ENCODE measurements around the gene CES3.

Gene CES3

GRCh38 chr16:66961065-66961744 is at the start of gene CES3:
CES3 (plus strand) TSS chr16:66961266; CDS start chr16:66961308, 42 bp downstream.
- DNase-seq: peak; percentile 66

DNA sequence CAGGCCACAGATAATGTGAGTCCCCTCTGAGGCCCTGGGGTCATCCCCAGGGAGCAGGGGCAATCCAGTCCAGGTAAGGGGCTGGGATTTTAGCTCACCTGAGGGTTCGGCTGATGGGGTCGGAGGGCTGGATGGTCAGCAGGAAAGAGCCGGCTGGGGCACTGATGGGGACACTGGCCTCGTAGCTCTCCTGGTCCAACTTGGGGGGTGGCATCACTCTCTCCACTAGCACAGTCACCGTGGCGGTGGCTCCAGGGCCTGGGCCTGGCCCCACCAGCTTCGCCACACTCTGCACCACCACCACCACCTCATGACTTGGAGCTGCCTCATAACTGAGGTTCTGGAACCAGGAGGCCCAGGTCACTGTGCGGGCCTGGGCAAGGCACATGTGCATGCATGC is 49.3 kb upstream of the CES3 start:
- DNase-seq: no peak

DNA sequence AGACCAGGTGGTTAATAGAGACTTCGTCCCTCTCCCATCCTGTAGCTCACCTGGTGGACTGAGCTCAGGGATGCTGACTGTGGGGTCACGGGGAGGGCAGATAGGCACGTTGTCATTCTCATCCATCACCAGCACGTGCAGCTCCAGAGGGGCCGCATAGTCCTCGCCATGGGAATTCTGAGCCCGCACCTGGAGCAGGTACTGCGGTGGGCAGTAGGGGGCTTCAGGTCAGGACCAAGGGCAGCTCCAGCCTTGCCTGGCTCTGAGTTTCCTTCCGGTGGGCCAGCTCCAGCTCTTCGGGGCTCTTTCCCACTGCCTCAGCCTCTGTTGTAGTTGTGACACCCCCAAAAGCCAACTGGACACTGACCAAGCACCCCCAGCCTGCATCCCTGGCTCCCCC is 48.0 kb upstream of the CES3 start:
- DNase-seq: no peak

DNA sequence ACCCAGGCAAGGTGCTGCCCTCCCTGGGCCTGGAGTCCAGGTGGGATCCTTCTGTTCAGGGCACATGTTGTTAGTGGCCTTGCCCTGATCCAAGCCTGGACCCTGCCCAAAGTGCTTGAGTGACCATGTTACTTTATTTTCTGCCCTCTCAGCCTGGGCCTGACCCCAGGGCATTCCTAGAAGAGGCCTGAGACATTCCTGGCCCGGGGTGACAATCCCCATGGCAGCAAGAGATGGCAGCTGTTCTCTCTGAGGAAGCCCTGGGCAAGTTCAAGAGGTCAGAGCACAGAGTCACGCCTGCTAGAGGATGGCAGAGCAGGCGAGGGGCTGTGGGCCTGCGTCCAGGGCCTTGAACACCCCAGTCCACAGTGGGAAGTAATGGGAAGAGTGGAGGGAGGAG is 47.4 kb upstream of the CES3 start:
- DNase-seq: no peak

DNA sequence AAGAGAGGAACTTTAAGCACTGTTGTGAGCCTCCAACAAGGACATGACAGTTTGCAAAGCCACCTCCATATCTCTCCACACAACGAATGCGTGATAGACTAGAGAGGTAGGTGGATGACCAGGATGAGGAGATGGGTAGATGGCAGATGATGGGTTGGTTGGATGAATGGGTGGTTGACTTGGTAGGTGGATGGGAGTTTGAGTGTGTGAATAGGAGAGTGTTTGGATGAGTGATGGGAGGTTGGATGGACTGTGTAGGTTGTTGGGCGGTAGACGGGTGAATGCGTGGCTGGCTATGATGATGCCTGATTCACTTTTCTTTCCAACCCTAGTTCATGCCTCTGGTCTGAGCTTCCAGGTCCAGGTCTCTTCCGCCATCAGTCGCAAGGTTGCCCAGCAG is 46.5 kb upstream of the CES3 start:
- no peak for DNase-seq

DNA sequence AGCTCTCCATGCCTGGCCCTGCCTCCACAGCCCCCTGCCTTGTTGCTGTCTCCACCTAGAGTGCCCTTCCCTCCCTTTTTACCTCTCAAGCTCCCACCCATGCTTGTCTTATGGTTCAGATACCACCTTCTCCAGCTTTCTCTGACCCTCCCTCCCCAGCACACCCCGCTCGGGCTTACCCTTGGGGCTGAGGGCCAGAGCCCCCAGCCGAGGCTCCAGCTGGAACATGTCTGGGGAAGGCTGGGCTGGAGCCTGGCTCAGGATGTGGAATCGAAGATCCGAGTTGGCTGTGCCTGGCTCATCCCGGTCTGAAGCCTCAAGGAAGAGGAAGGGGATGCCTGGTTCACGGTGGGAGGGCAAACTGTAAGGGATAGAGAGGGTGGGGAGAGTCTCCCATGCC is 46.0 kb upstream of the CES3 start:
- no peak for DNase-seq

GRCh38 chr16:66916518-66916917 is 44.5 kb upstream of the CES3 start:
- DNase-seq: no peak

GRCh38 chr16:66917741-66918140 is 43.3 kb upstream of the CES3 start:
- no peak for DNase-seq

DNA sequence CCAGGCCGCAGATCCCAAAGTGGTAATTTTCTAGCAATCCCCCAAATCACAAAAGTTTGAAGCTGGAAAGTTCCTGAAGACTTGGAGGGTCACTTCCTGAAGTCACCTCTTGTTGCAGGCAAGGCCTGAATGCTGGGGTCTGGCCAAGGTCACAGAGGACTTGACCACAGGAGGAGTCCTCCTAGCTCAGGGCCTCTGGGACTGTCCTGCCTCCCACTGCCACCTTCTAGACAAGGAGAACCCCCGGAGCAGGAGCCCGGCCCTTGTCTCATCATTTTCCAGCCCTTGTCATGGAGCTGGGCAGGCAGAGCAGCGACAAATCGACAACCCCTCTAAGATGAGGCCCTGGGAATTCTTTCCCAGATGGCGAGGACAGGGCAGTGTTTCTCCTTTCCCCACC is 42.7 kb upstream of the CES3 start:
- DNase-seq: no peak

- DNase-seq: no peak
Measured at GRCh38 chr16:66918803-66919568, 42.1 kb upstream of the CES3 start, which contains the start of gene CDH16. CDH16 (minus strand) TSS chr16:66918885; CDS start chr16:66918065, 820 bp downstream.

DNA sequence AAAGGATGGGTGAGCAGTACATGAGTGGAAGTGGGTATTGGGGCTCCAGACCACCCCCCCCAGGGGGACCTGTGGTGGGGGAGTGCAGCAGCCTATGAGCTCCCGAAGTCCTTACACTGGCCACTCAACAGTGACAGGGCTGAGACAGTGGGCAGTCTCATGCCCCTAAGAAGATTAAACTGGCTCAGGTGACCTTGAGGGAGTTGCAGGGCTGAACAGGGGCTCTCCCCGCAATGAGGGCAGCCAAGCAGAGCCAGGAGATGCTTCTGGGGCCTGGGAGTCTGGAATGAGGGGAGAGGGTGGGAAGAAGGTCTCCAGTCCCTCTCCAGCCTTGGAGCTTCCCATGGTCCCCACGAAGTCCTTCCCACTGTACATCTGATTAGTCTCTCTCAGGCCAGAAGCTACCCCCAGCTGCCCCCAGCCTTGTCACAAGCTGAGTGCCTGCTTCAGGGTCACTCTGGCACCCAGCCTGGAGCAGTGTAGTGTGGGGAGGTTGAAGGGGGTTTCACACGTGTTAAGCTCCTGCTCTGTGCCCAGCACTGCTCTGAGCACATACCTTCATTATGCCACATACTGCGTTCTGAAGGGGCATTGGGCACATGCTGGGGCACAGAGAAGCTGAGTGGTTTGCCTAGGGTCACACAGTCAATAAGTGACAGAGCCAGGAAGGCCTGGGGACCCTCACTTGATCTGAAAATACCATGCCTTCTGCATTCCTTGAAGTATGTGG is 41.3 kb upstream of the CES3 start:
- no peak for DNase-seq

- no peak for DNase-seq
Measured at GRCh38 chr16:66920299-66920590, 40.8 kb upstream of the CES3 start.

GRCh38 chr16:66920924-66921680 is 40.0 kb upstream of the CES3 start:
- no peak for DNase-seq

DNA sequence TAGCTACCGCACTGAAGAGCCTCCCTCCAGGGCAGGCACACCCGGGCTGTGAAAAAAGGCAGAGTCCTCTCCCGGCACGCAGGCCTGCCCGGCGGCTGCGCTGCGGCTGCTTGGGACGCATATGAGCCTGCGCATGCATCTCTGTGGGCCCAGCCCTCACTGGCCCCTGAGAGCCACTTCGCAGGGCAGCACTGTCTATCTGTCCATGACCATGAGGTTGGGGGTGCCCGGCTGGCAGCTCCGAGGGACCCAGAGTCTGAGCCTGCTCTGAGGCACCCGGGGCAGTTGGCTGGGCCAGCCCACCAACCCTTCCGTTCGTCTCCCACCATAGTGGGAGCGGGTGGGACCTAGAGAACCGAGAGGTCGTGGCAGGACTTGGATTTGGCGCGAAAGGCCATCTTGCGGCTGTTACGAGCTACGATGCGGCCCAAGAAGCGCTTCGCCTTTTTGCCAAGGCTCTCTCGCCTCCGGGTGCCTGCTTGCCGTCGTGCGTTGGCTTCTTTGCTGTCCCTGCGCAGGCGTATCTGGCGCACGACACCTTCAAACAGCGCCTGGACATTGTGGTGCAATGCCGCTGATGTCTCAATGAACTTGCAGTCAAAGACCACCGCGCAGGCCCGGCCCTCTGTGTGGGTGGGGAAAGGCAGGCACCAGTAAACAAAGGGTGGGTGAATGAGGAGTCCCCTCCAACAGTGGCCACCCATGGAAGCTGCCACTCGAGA is 39.2 kb upstream of the CES3 start:
- DNase-seq: no peak

DNA sequence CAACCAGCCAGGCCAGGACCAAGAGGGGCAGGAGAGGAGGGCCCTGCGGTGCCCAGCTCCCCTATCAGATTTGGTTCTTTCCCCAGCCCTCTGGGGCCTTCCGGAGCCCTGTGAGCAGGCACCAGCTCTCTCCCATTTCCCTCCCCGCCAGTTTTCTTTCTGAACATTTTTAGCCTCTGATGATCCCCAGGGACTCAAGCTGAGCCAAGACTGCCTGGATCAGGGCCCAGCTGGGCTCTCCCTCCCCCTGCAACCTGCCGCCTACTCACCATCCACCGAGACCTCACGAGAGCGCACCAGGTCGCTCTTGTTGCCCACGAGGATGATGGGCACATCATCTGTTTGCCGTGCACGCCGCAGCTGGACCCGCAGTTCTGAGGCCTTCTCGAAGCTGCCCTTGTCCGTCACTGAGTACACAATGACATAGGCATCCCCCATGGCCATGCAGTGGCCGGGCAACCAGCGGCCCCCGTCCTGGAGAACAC is 37.8 kb upstream of the CES3 start:
- DNase-seq: no peak

DNA sequence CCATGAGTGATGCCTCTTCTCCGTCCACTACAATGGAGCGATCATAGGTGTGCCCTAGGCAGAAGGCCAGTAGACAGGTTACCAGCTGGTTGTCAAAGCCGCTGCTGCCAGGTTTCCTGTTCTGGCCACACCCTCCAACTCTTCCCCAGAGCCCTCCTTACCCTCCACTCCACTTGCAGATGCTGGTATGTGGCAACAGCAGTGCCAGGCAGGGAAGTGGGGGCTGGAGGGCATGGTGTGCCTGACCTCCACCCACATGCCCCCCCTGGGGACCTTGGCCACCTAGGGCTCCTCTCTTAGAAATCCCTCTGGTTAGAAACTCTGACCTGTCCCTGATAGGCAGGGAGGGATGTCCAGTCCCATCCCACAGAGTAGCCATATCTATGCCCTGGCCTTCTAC is 37.2 kb upstream of the CES3 start:
- no peak for DNase-seq

GRCh38 chr16:66924527-66925321 is 36.3 kb upstream of the CES3 start:
- DNase-seq: peak; percentile 48

GRCh38 chr16:66925322-66925840 is 35.7 kb upstream of the CES3 start, which contains the start of gene RRAD:
RRAD (minus strand) TSS chr16:66925535; CDS start chr16:66925179, 356 bp downstream.
- DNase-seq: no peak

DNA sequence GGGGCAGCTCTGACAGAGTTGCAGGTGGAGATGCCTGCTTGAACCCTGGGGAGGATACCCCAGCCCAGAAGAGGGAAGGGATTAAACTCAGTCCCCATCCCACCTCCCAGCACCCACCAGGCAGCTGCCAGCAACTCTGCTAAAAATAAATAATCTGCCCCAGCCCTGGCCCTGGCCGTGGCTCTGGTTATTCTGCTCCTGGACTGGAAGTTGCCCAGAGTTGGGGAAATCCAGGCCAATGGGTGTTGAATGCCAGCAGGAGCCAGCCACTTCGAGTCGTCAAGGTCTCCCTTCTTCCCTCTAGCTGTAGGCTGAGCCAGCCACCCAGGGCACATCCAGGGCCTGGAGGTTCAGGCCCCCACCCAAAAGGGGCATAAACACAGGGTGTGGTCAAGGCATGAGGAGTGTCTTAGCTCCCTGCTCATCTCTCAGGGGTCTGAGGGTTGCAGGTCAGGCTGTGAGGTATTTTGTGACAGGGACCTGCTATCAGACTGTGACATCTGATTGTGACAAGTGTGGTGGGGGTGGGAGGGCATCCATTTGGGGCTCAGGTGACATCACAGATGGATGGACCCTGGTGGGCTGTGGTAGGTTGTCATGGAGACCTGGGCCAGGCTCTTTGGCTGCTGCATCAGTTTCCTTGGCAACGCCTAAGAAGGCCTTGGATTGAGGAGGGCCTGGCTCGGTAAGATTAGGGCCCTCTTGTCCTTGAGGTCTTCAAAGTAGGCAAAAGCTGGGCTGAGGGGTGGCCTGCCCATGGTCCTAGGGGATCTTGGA is 34.7 kb upstream of the CES3 start:
- DNase-seq: no peak

- no peak for DNase-seq
Measured at GRCh38 chr16:66926961-66927436, 34.1 kb upstream of the CES3 start.

All from retina (tissue), 1 donor.